HG03103 (cell line): ENCODE results near the gene E2F7.
"Not testable (repeated sequence)": the region's sequence is repeated elsewhere in the genome, so short reads cannot be mapped to it uniquely, and the experiment has no call there.

Source experiments
- ATAC-seq: cut with Tn5 transposase; IDR thresholded peaks from one replicate; pipeline ENCODE4 v1.9.1; 2021; ENCODE audit warnings: low read depth; ENCODE audit not compliant: unreplicated experiment

The E2F7 gene

GRCh38 chr12:77065361-77066204, at the start of gene E2F7:
E2F7 (minus strand) TSS chr12:77065569; CDS start chr12:77064635, 934 bp downstream.
- ATAC-seq: peak; percentile 59

GRCh38 chr12:77113971-77114370, 48.6 kb upstream of the E2F7 start:
- ATAC-seq: no peak

GRCh38 chr12:77108707-77109106, 43.3 kb upstream of the E2F7 start:
- no peak for ATAC-seq

GRCh38 chr12:77107121-77107520, 41.8 kb upstream of the E2F7 start:
- no peak for ATAC-seq

- no peak for ATAC-seq
Measured at GRCh38 chr12:77104792-77105191, 39.4 kb upstream of the E2F7 start.

DNA sequence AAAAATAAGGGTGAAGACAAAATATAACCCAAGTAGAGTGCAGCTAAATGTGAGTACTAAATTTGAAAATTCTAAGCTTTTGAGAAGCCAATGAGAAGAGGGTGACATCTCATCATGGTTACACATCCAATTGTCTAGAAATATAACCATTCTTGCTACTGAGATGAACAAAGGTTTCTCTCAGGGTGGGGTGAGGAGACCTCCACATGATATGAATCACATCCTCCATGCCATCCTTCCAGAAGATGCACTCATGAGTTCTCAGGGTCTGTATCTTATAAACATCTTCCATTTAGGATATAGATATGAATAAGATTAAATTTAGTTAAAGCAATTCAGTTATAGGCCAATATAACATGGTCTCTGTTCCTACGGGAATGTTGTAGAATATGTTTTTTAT, 38.9 kb upstream of the E2F7 start:
- no peak for ATAC-seq

DNA sequence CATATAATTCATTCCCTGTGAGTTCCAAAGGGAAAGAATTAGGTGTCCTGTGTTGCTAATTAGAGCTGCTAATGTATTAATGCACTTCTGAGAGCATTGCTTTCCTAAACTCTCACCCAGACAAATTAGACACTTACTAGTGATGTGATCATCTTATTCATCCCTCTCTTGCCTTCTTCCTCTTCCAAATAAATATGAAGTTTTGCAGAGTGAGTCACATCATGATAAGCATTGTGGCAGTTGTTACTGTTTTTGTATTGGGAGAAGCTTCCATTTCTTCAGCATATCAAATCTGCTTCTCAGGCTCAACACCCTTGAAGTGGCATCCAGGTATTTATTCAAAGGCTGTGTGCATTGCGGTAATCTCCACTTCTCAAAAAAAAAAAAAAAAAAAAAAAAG, 37.3 kb upstream of the E2F7 start:
- ATAC-seq: no peak

DNA sequence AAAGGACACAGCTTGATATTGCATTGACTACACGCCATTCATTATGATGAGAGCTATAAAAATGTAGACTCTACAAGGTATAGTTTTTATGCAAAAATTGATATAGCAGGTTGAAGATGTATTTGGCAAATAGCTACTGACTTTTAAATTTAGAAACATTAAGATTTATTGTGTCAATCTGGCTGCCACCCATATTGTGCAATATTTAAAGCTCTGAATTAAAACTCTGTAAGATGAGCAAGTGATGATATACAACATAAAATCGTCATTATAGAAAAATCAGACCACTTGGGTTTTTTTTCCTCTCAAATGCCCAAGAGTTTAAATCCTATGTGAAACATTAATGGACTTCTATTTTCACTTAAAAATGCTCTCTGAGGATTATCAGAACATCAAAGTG, 36.8 kb upstream of the E2F7 start:
- ATAC-seq: no peak

GRCh38 chr12:77099799-77100198, 34.4 kb upstream of the E2F7 start:
- ATAC-seq: no peak

DNA sequence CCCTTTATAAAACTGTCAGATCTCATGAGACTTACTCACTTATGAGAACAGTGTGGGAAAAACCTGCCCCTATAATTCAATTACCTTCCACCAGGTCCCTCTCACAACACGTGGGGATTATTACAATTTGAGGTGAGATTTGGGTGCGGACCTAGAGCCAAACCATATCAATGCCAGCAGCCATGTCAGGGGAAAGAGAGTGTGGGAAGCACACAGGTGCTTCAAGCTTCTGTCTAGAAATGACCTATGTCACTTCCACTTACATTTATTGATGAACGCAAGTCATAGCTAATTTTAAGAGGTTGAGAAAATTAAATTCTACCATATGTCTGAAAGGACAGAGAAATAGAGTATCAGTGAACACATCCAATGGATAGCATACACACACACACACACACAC, 32.5 kb upstream of the E2F7 start:
- ATAC-seq: no peak

GRCh38 chr12:77092227-77092626, 26.9 kb upstream of the E2F7 start:
- not testable (repeated sequence) for ATAC-seq

GRCh38 chr12:77089686-77090220, 24.4 kb upstream of the E2F7 start:
- ATAC-seq: no peak

DNA sequence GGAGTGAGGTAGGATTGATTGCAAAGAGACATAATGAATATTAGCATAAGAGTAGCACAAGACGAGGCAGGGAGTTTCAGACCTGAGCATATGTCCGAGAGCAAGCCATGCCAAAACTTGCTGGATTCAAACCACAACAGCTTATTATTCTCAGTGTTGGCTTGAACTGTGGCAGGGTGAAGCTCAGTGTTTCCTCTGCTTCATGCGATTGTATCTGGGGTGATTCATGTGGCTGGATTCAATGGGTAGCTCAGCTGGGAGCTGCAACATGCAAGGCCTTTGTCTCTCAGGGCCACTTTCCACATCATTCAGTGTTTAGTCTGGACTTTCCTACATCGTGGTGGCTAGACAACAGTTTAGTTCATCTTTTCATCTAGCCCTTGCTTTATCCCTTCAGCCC, 22.1 kb upstream of the E2F7 start:
- no peak for ATAC-seq

DNA sequence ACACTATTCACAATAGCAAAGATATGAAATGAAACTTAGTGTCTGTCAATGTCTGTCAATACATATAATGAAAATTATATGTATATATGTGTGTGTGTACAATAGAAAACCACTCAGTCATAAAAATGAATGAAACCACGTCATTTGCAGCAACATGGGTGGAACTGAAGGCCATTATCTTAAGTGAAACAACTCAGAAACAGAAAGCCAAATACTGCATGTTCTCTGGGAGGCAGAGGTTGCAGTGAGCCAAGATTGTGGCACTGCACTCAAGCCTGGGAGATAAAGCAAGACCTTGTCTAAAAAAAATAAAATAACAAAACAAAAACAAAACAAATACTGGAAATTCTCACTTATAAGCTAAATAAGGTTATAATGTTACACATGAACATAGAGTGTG, 16.7 kb upstream of the E2F7 start:
- no peak for ATAC-seq

DNA sequence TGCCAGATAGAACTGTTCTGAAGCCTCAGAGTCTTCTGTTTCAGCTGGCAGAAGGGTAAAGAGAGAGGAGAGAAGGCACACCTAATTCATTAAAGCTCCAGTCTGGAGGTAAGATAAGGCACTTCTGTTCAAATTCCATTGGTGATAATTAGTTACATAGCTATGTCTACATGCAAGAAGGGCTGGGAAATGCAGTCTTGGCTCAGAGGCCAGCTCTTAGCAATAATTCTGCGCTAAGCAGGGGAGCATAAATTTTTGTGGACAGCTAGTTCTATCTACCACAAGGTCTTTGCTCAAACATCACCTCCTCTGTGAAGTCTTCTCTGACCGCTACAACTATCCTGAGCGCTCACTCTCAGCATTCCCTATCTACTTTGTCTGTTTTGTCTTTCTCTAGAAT, 14.3 kb upstream of the E2F7 start:
- ATAC-seq: no peak

DNA sequence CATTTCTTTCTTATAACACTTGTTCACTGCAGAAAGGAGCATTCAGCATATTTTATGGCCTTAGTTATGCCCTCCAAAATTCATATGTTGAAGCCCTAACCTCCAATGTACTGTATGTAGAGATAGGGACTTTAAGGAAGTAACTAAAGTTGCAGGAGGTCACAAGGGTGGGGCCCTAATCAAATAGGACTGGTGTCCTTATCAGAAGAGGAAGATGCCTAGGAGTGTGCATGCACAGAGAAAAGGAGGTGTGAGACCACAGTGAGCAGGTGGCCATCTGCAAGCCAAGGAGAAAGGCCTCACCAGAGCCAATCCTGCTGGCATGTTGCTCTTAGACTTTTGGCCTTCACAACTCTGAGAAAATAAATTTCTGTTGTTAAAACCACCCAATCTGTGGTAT, 12.9 kb upstream of the E2F7 start:
- no peak for ATAC-seq

- ATAC-seq: no peak
Measured at GRCh38 chr12:77076886-77077285, 11.5 kb upstream of the E2F7 start.

DNA sequence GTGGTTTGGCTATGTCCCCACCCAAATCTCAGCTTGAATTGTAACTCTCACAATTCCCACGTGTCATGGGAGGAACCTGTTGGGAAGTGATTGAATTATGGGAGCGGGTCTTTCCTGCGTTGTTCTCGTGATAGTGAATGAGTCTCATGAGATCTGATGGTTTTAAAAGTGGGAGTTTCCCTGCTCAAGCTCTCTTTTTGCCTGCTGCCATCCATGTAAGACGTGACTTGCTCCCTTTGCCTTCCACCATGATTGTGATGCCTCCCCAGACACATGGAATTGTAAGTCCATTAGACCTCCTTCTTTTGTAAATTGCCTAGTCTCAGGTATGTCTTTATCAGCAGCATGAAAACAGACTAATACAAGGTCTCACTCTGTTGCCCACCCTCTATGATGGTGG, 8.5 kb upstream of the E2F7 start:
- ATAC-seq: not testable (repeated sequence)

- ATAC-seq: no peak
Measured at GRCh38 chr12:77072833-77073495, 7.6 kb upstream of the E2F7 start.

DNA sequence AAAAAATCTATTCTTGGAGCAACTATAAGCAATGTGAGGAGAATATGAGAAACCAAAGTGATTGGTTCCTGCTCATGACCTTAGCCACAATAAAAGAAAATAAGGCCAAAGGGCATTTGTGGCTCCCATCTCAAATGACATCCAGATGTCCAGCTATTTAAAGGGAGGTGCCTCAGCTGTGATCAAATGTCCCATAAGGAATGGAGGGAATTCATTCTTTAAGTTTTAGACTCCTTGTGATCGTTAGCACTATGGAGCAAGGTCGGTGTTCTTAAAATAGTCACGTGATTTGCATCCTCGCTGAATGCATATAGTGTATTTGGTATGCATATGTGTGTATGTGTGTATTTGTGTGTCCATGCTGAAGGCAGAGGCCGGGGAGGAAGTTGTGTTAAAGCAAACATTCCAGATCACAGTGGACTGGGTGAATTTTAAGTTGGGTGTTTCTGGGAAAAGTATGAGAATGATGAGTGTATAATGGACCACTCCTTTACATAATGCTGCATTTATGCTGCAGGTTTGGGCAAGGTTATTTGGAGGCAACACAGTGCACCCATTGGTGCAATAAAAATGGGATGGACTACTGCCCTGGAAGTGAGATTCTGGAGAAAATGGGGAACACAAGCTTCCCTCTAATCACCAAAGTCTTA, 5.6 kb upstream of the E2F7 start:
- no peak for ATAC-seq

DNA sequence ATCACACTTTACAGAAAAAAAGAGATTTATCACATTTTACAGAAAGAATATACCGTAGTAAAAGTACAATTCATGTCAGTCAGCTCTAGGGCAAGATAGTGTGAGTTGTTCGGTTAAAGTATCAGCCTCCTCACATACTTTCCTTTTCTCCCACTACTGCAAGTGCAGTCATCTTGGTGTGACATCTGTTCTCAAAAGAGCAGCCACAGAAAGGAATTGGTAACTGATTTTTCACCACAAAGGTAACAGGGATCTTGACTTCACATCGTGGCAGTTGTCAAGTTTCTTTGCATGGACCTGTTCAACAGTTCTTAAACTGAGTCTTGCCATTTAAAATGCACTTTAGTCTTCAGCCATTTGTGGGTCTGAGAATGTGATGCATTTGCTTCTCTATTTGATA, 5.0 kb upstream of the E2F7 start:
- peak; percentile 27 for ATAC-seq
